Keratinocyte (primary cell): ENCODE data around the gene PSMF1. TPM values are rescaled to one million over a fixed set of nuclear protein-coding genes. Genes with fewer than 3 reads are reported as not detected.

Source experiments
- DNase-seq: peaks from one replicate; pipeline ENCODE4 v3.0.0-alpha.2; 2011; ENCODE audit warnings: low read depth, missing footprints, low spot score
- FAIRE-seq: peaks from 2 replicates; lab custom pipeline; 2011; peaks lifted over from hg19 to GRCh38; lab: Jason Lieb, UNC
- H2AFZ ChIP-seq: 2 replicates; pipeline ENCODE4 v1.6.0; 2012; ENCODE audit warnings: low read length, control low read depth, inconsistent platforms; ENCODE audit not compliant: control insufficient read depth
- H3K27ac ChIP-seq: 2 replicates; pipeline ENCODE4 v1.5.1; 2011; ENCODE audit warnings: low read length; ENCODE audit not compliant: control insufficient read depth, insufficient read depth
- H3K27me3 ChIP-seq: 3 replicates; pipeline ENCODE4 v1.6.0; 2011; ENCODE audit warnings: low read length; ENCODE audit not compliant: control insufficient read depth, insufficient read depth; ENCODE audit errors: extremely low read depth
- H3K36me3 ChIP-seq, 2 experiments: 2 replicates in 1 of 2; 3 replicates in 1 of 2; pipeline ENCODE4 v1.5.1; 2011; ENCODE audit warnings: low read length in 2 of 2, mild to moderate bottlenecking in 1 of 2; ENCODE audit not compliant: control insufficient read depth in 2 of 2, insufficient read depth in 2 of 2; ENCODE audit errors: extremely low read depth in 1 of 2
- H3K4me1 ChIP-seq: 3 replicates; pipeline ENCODE4 v1.5.1; 2011; ENCODE audit warnings: low read length; ENCODE audit not compliant: control insufficient read depth, insufficient read depth; ENCODE audit errors: extremely low read depth
- H3K4me2 ChIP-seq: 3 replicates; pipeline ENCODE4 v1.6.0; 2011; ENCODE audit warnings: low read depth, low read length; ENCODE audit not compliant: control insufficient read depth, insufficient read depth; ENCODE audit errors: extremely low read depth
- H3K4me3 ChIP-seq, 3 experiments: fragments of 200-600 bp in 1 of 3; sonication (generic) in 1 of 3; 2 replicates in 2 of 3; 3 replicates in 1 of 3; pipeline ENCODE4 v1.5.1; 2011 to 2016; ENCODE audit warnings: low read length in 3 of 3, mild to moderate bottlenecking in 3 of 3, control low read depth in 2 of 3, inconsistent platforms in 1 of 3, low read depth in 1 of 3, mixed read lengths in 1 of 3, mixed run types in 1 of 3, moderate library complexity in 1 of 3; ENCODE audit not compliant: control insufficient read depth in 2 of 3, insufficient read depth in 2 of 3; ENCODE audit errors: extremely low read depth in 1 of 3
- H3K79me2 ChIP-seq: 2 replicates; pipeline ENCODE4 v1.6.0; 2012; ENCODE audit warnings: low read length; ENCODE audit not compliant: control insufficient read depth, insufficient read depth
- H3K9ac ChIP-seq: 3 replicates; pipeline ENCODE4 v1.6.0; 2011; ENCODE audit warnings: low read length; ENCODE audit not compliant: control insufficient read depth, insufficient read depth; ENCODE audit errors: extremely low read depth
- H3K9me1 ChIP-seq: 3 replicates; pipeline ENCODE4 v1.6.0; 2011; ENCODE audit warnings: low read length; ENCODE audit not compliant: control insufficient read depth, insufficient read depth; ENCODE audit errors: extremely low read depth
- H3K9me3 ChIP-seq: 2 replicates; pipeline ENCODE4 v1.5.1; 2012; ENCODE audit warnings: low read depth, low read length; ENCODE audit not compliant: control insufficient read depth
- H4K20me1 ChIP-seq: 3 replicates; pipeline ENCODE4 v1.6.0; 2011; ENCODE audit warnings: low read length; ENCODE audit not compliant: control insufficient read depth, insufficient read depth; ENCODE audit errors: extremely low read depth
- CTCF ChIP-seq, 3 experiments: IDR thresholded peaks in 1 of 3; conservative IDR thresholded peaks in 1 of 3; optimal IDR thresholded peaks in 1 of 3; 2 replicates in 2 of 3; 3 replicates in 1 of 3; pipeline versions ENCODE3 to v1.5.1; 2011; ENCODE audit warnings: low read length in 3 of 3, mild to moderate bottlenecking in 3 of 3, moderate library complexity in 2 of 3, control low read depth in 1 of 3, inconsistent platforms in 1 of 3; ENCODE audit not compliant: insufficient read depth in 2 of 3; ENCODE audit errors: extremely low read depth in 1 of 3
- EZH2 ChIP-seq: IDR thresholded peaks from one replicate; pipeline ENCODE4 v1.6.1; 2012; ENCODE audit warnings: inconsistent platforms, mild to moderate bottlenecking, low read length, moderate library complexity
- dilution Hi-C: fragments of 300-500 bp; cut with MboI; formaldehyde crosslinking; loops from one replicate; pipeline ENCODE4 v1.7.0; 2020; ENCODE audit warnings: low sequenced_read_pairs; ENCODE audit not compliant: extremely low pct_ligation_motif_present
- polyA plus RNA-seq, 5 experiments: library from polyadenylated mRNA; depleted of rRNA in 3 of 5; stranded (reverse) in 3 of 5; stranded (forward) in 1 of 5; unstranded in 1 of 5; fragments of >200 nt; gene quantifications; 1 replicate in 1 of 5; 2 replicates in 3 of 5; 3 replicates in 1 of 5; pipeline versions ENCODE4 v1.2.1 to v1.2.3, GENCODE V29; 2011 to 2012; ENCODE audit warnings: missing spikeins in 2 of 5, low read depth in 1 of 5, low replicate concordance in 1 of 5

Gene PSMF1
- polyA plus RNA-seq, 1 donor (not counting 4 experiments of a cell fraction or from before 2014, with no cell fraction given), result 58.5 TPM

GRCh38 chr20:1105599-1106194 lies 12.7 kb upstream of the PSMF1 start:
- Histone ChIP-seq H3K4me1 (no peaks in the 10 kb centered on the region), H4K20me1 (no peaks in the 10 kb centered on the region), H3K9me3 (no peaks in the 10 kb centered on the region), H3K36me3 (no peaks in the 10 kb centered on the region), H2AFZ (no peak overlapping the region), H3K27me3 (no peaks in the 10 kb centered on the region), H3K9ac (no peak overlapping the region), H3K79me2 (no peaks in the 10 kb centered on the region), H3K27ac (no peak overlapping the region), H3K4me2 (no peak overlapping the region), H3K9me1 (no peaks in the 10 kb centered on the region), H3K4me3 (no peak overlapping the region)
- TF ChIP-seq EZH2 (no peak), CTCF (optimal IDR thresholded peaks at IDR 0.05 in 1 of 3, IDR thresholded peaks at IDR 0.05 in 1 of 3, conservative IDR thresholded peaks at IDR 0.05 in 1 of 3; ENCODE audit: extremely low read depth in 1 of 3, insufficient read depth in 2 of 3, low read length in 3 of 3) (no peak)
- dilution Hi-C loops, result no loop called here
- no peak for FAIRE-seq
- no peak for DNase-seq

GRCh38 chr20:1107176-1107575 lies 11.2 kb upstream of the PSMF1 start:
- Histone ChIP-seq H2AFZ (no peak overlapping the region), H3K27ac (no peak overlapping the region), H3K9ac (no peak overlapping the region), H4K20me1 (no peaks in the 10 kb centered on the region), H3K79me2 (no peaks in the 10 kb centered on the region), H3K4me1 (no peaks in the 10 kb centered on the region), H3K36me3 (no peaks in the 10 kb centered on the region), H3K9me1 (no peaks in the 10 kb centered on the region), H3K4me2 (no peak overlapping the region), H3K4me3 (no peak overlapping the region), H3K9me3 (no peaks in the 10 kb centered on the region), H3K27me3 (no peaks in the 10 kb centered on the region)
- TF ChIP-seq CTCF (optimal IDR thresholded peaks at IDR 0.05 in 1 of 3, IDR thresholded peaks at IDR 0.05 in 1 of 3, conservative IDR thresholded peaks at IDR 0.05 in 1 of 3; ENCODE audit: extremely low read depth in 1 of 3, insufficient read depth in 2 of 3, low read length in 3 of 3) (no peak), EZH2 (no peak)
- no peak for FAIRE-seq
- DNase-seq, result no peak
- dilution Hi-C loops, result no loop called here
